ENCODE results near the gene HDAC9. TPM values are rescaled to one million over a fixed set of nuclear protein-coding genes. Genes with fewer than 3 reads are reported as not detected.

Gene HDAC9
- total RNA-seq, 4 donors from 2014 or later = 3.4 to 7.2 (median 4.5) TPM

DNA sequence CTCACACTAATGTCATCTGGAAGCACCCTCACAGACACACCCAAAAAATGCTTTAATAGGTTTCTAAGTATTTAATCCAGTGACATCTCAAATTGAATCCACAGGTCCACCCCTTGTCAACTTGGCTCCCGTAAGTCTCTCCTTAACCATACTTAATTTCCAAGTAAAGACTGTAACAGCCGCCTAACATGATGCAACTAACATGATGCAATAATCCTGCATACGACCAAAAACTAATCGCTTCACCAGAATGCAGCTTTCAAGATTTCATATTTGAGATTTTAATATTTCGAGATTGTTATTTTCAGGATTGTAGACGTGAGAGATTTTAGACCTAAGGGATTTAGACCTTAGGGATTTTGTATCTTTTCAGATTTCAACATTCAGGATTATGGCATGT is 3.7 kb upstream of the HDAC9 start:
- Histone ChIP-seq H3K27me3 (no peaks in the 10 kb centered on the region), H3K36me3 (no peaks in the 10 kb centered on the region), H3K9me3 (no peaks in the 10 kb centered on the region), H3K27ac (no peak overlapping the region), H3K4me3 (no peak overlapping the region), H3K4me1 (peaks cover 17% of the 10 kb centered on the region)
- 89% methylated on average over 6 of the region's 6 CpGs for WGBS
- TF ChIP-seq, protein P1, sequence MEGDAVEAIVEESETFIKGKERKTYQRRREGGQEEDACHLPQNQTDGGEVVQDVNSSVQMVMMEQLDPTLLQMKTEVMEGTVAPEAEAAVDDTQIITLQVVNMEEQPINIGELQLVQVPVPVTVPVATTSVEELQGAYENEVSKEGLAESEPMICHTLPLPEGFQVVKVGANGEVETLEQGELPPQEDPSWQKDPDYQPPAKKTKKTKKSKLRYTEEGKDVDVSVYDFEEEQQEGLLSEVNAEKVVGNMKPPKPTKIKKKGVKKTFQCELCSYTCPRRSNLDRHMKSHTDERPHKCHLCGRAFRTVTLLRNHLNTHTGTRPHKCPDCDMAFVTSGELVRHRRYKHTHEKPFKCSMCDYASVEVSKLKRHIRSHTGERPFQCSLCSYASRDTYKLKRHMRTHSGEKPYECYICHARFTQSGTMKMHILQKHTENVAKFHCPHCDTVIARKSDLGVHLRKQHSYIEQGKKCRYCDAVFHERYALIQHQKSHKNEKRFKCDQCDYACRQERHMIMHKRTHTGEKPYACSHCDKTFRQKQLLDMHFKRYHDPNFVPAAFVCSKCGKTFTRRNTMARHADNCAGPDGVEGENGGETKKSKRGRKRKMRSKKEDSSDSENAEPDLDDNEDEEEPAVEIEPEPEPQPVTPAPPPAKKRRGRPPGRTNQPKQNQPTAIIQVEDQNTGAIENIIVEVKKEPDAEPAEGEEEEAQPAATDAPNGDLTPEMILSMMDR (IDR thresholded peaks at IDR 0.05) = no peak
- TF ChIP-seq POLR2AphosphoS5 (IDR thresholded peaks at IDR 0.05) (no peak), EP300 (IDR thresholded peaks at IDR 0.05) (no peak), POLR2A (IDR thresholded peaks at IDR 0.05) (no peak)
- no peak for DNase-seq (ENCODE audit: low spot score in 2 of 2)

DNA sequence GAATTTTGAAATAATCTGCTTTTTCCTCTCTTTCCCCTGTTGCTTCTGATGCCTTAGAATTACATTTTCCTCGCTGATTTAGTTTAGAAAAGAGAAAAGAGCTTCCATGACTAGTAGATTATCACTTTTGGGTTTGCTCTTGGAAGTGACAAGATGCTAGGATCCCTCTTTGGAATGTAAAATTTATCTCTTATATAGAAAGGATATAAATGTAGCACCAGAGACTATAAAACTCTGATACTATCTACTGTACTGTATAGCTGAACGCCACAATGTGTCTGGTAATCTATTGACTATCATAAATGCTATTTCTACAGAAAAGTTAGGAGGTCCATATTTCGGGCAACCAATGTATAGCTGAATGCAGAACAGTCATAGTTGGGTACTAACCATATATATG is 1.1 kb upstream of the HDAC9 start:
- 94% methylated on average over 3 of the region's 3 CpGs for WGBS
- no peaks in the 10 kb centered on the region for H3K27me3 ChIP-seq
- H3K27ac ChIP-seq = no peak overlapping the region
- H3K4me1 ChIP-seq = peaks cover 17% of the 10 kb centered on the region
- no peaks in the 10 kb centered on the region for H3K9me3 ChIP-seq
- TF ChIP-seq, protein P1 (IDR thresholded peaks at IDR 0.05) = no peak
- TF ChIP-seq EP300 (IDR thresholded peaks at IDR 0.05) (no peak), POLR2A (IDR thresholded peaks at IDR 0.05) (no peak), POLR2AphosphoS5 (IDR thresholded peaks at IDR 0.05) (no peak)
- H3K4me3 ChIP-seq = no peak overlapping the region
- no peaks in the 10 kb centered on the region for H3K36me3 ChIP-seq
- no peak for DNase-seq (ENCODE audit: low spot score in 2 of 2)

DNA sequence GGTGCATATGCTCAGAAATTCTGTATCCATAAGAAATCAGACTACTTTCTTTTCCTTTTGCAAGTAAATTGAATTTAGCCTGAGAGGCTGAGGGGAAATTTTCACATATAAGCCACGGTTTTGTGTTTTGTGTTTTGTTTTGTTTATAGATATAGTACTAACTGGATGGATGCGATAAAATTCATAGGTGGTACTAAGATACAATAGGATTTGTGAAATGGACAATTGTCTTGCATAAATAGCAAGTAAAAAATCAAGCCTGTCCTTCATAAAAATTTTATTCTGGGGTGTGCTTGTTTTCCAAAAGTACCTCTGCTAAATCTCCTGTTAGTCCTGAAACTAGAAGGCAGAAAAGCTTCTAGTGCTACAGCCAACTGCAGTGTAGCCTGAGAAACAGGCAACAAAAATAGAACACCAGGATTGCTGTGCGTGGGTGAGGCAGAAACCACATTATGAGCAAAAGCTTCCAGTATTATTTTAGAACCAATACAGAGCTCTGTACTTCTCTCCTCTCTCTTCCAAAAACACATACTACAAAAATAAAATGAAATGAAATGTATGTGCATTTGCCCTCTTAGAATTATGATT is 634 bp upstream of the HDAC9 start:
- WGBS = 59% methylated on average over 3 of the region's 3 CpGs
- peak overlapping the region; percentile 42 for H3K4me3 ChIP-seq
- TF ChIP-seq, protein P1 (IDR thresholded peaks at IDR 0.05) = no peak
- TF ChIP-seq POLR2A (IDR thresholded peaks at IDR 0.05) = no peak
- TF ChIP-seq EP300 (IDR thresholded peaks at IDR 0.05) = no peak
- TF ChIP-seq POLR2AphosphoS5 (IDR thresholded peaks at IDR 0.05) = no peak
- H3K27me3 ChIP-seq = no peaks in the 10 kb centered on the region
- no peaks in the 10 kb centered on the region for H3K36me3 ChIP-seq
- H3K4me1 ChIP-seq = peaks cover 17% of the 10 kb centered on the region
- H3K27ac ChIP-seq = no peak overlapping the region
- no peaks in the 10 kb centered on the region for H3K9me3 ChIP-seq
- DNase-seq (ENCODE audit: low spot score in 2 of 2) = no peak

DNA sequence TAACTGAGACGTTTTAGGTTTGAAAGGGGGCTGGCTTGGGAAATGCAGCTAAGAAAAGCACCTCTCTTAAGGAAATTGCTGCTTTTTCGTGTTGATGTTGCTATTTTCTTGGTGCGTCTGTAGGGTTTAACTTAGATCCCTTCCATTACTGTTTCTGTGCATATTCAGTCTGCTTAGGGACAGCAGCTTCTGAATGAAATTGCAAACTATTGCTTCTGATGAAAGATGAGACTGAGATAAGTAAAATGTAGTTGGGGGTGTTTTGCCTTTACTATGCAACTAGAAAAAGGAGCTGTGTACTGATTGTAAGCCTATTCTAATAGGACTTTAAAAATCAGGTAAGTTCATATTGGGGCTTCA is 772 bp downstream of the HDAC9 start:
- H3K27ac ChIP-seq = no peak overlapping the region
- no peaks in the 10 kb centered on the region for H3K36me3 ChIP-seq
- H3K9me3 ChIP-seq = no peaks in the 10 kb centered on the region
- DNase-seq (ENCODE audit: low spot score in 2 of 2) = no peak
- peak overlapping the region; percentile 42 for H3K4me3 ChIP-seq
- no peak for TF ChIP-seq POLR2AphosphoS5 (IDR thresholded peaks at IDR 0.05)
- TF ChIP-seq, protein P1 (IDR thresholded peaks at IDR 0.05) = no peak
- no peak for TF ChIP-seq POLR2A (IDR thresholded peaks at IDR 0.05)
- TF ChIP-seq EP300 (IDR thresholded peaks at IDR 0.05) = no peak
- peaks cover 17% of the 10 kb centered on the region for H3K4me1 ChIP-seq
- 28% methylated on average over 3 of the region's 3 CpGs for WGBS
- no peaks in the 10 kb centered on the region for H3K27me3 ChIP-seq

DNA sequence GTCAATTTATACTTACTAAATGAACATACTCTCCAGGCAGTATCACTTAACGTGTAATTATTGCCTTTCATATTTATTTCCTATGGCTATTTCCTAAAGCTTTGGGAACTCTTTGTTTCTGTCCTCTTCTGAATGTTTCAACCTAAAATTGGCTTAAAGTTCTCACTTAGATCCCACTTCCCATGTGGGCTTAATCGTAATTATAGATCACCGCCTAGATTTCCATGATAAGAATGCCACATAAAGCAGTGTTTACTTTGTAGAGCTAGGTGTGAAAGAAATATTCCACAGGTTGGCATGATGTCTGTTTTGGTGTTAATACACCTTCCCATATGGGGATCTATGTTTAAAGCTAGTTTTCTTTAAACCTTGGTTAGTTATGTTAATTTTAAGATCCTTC is 1.5 kb downstream of the HDAC9 start:
- Histone ChIP-seq H3K27ac (no peak overlapping the region), H3K4me3 (no peak overlapping the region), H3K4me1 (peaks cover 17% of the 10 kb centered on the region), H3K9me3 (no peaks in the 10 kb centered on the region), H3K27me3 (no peaks in the 10 kb centered on the region), H3K36me3 (no peaks in the 10 kb centered on the region)
- no peak for DNase-seq (ENCODE audit: low spot score in 2 of 2)
- TF ChIP-seq POLR2A (IDR thresholded peaks at IDR 0.05) = no peak
- TF ChIP-seq, protein P1 (IDR thresholded peaks at IDR 0.05) = no peak
- no peak for TF ChIP-seq POLR2AphosphoS5 (IDR thresholded peaks at IDR 0.05)
- no peak for TF ChIP-seq EP300 (IDR thresholded peaks at IDR 0.05)
- 74% methylated on average over 3 of the region's 3 CpGs for WGBS
